ENCODE data around the gene EPHB1.

The EPHB1 gene

DNA sequence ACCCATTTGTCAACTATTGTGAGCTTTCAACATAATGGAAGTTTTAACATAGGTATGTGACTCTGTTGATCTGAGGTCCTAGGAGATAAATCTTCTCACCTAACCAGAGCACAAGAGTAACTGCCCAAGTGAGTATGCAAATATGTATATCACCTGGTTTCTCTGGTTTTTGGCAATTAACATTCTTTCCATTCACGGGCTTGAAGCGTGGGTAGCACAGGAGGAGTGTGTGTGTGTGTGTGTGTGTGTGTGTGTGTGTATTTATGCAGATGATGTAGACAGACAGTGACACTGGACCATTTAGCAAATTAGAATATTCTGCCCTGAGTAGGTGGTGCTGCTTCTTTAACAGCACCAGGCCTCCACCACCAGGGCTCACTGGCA, 15.0 kb downstream of the EPHB1 start:
- DNase-seq: no peak

DNA sequence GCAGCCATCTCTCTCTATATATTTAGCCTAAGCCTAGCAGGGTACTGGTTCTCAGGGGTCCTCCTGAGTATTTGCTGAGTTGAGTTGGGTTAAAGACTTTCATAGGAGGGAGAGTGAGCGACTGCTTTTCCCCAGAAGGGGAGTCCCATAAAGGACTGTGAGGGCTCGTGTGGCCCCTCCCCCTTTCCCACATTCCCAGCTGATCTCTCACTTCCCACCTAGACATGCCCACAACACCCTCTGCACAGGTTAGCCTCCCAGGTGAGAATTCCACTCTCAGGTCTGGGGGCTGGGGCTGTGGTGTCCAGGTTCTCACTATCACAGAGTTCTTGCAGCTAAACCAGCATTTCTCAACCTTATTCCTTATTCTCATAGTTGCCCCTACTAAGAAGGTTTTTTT, 15.8 kb downstream of the EPHB1 start:
- no peak for DNase-seq

DNA sequence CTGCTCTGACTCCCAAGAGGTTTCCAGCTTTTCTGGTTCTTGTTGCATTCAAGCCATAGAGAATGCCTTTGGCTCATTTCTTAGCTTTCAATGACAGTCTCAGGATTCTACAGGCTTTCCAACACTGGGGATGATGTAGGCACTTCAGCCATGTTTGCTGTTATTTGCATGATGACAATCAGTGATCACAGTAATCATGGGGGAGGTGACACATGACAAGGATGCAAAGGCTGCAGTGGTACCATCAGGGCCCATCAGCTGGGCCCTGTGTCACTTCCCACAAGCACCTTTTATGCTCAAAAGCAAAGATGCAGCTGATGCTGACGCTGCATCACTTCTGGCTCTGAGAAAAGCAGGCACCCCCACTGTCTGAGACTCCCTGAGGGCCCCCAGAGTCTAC, 18.6 kb downstream of the EPHB1 start:
- no peak for DNase-seq

DNA sequence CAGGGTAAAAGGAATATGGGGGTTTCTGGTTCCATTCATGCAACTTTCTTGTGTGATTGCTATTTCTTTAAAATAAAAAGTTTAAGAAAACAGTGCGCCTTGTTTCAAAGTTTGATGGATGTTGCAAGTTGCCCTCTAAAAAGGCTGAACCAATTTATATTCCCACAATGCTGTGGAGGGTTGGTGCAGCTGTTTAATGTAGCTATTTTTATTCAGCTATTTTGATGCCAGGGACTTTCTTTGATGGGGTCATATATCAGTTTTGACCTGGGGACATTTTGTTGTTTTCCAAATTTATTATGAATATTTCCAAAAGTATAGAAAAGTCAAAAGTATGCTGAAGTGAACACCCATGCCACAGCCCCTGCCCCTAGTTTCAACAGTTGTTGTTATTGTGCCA, 20.5 kb downstream of the EPHB1 start:
- no peak for DNase-seq

DNA sequence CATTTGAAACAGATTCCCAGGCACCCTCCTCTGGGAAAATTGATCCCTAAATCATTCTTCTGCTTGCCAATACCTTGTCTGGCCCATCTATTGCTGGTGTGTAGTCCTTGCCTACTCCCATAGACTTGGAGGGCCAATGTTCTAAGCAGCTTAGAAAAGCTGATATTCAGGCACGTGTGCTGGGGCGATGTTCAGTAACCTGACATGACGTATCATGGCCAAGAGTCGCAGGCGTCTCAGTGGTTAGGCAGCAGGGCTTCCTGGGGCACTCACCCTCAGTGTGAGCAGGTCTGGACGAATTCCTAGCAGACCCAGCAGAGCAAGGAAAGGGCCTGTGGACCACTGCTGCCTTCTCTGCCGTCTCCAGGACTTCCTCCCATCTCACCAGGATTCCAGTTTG, 21.6 kb downstream of the EPHB1 start:
- DNase-seq: no peak

DNA sequence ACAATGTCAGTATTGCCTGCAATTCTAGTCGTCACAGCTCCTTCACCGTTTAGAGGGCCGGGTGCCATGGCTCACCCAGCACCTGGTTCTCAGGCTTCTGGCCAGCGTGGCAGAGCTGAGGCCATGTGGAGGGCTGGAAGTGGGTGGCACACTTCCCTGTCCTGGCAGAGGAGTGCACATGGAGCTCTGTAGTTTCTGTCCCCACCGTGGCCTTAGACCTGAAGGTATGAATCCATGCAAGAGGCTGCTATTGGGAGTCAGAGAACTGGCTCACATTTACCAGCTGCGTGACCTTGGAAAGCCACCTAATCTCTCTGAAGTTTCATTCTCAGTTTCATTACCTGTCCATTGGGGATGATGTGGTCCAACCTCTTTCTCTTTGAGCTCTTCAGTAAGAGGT, 22.2 kb downstream of the EPHB1 start:
- no peak for DNase-seq

DNA sequence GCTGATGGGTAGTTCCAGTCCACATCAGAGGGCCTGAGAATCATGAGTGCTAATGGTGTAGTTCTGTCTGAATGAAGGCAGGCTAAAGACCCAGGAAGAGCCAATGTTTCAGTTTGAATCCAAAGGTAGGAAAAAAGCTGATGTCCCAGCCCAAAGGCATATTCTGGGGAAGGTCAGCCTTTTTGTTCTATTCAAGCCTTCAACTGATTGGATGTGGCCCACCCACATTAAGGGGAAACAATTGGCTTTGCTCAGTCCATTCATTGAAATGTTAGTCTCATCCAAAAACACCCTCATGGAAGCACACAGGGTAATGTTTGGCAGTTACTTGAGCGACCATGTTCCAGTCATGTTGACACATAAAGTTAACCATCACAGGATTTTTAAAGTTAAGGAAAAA, 25.9 kb downstream of the EPHB1 start:
- no peak for DNase-seq

DNA sequence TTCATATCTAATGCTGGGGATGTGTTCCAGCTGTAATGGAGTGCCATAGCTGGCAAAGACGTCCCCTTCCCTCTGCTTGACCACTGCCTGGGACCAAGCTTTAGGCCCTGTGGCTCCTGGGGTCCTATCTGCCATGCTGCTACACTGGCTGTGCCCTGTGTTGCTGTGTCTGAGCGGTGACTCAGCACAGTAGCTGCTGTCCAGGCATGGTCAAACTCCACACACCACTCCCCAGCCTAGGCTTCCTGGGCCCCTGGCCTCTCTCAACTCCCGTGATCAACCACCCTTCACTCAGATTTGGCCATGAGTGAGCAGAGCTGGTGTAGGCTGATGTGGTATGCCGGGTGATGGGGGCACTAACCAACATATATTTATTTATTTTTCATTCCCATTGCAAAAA, 27.0 kb downstream of the EPHB1 start:
- no peak for DNase-seq

DNA sequence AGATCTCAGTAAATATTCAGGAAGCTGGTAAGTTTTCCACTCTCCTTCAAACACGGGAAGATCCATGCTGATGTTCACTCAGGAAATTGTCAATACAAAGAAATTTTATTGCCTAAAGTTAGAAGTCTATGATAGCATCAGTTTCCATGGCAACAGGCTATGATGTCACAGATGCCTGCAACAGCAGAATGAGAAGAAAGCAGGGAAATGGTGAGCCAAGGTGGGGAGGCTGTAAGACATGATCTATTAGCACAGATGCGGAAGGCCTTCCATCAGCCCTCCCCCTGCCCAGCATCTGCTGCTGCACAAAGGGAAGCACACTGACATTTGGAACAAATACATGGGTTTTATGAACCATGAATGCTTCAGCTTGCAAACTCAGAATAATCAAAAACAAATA, 28.6 kb downstream of the EPHB1 start:
- no peak for DNase-seq

DNA sequence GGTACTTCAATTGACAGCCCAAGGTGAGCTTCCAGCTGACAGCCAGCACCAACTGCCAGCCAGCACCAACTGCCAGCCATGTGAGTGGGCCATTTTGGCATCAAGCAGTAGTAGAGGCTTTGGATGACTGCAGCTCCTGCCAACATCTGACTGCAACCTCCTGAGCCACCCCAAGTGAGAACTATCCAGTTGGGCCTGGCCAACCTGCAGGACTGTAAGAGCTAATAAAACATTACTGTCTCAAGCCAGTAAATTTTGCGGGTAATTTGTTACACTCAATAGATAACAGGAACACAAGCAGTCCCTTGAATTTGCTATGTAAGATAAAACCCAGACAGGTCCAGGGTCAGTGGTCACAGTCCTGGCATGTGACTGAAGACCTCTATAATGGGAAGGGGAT, 29.7 kb downstream of the EPHB1 start:
- DNase-seq: no peak

DNA sequence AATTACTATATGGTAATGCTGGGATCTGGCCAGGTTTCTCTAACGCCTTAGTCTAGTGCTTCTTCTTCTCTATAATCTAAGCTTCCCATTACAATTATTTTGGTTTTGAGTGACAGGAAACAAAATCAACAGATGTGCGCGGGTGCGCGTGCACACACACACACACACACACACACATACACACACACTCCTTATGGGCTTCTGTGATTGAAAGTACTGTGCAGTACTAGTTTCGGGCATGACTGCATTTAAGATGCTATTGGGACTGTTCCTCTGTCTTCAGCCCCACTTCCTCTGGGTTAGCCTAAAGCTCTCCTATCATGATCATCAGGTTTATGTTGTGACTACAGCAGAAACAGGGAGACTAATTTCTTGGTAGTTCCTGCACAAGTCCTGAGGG, 32.2 kb downstream of the EPHB1 start:
- no peak for DNase-seq

DNA sequence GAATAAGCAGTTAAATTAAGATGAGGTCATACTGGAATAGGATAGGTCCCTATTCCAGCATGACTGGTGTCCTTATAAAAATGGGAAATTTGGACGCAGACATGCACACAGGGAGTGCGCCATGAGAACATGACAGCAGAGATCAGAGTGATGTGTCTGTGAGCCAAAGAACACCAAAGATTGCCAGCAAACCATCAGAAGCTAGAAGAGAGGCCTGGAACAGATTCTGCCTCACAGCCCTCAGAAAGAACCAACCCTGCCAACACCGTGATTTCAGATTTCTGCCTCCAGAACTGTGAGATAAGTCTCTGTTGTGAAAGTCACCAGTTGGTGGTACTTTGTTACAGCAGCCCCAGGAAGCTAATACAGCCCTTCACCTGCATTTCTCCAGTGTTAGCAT, 34.7 kb downstream of the EPHB1 start:
- no peak for DNase-seq

DNA sequence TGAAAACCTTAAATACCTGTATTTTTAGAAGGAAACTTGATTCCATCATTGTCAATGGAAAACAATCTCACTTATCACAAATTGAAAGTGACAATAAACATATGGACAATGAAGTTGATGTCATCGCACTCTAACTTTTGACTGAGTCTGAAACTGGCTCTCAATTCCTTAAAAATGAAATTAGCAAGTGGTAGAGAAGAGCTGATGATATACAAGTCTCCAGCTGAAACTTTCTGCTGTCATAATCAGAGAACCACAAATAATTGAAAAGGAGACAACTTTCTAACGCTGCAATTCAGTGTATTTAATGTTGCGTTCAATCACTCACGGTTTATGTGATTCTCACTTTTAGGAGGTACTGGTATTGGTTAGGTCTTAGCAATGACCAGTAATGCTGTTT, 37.5 kb downstream of the EPHB1 start:
- no peak for DNase-seq

DNA sequence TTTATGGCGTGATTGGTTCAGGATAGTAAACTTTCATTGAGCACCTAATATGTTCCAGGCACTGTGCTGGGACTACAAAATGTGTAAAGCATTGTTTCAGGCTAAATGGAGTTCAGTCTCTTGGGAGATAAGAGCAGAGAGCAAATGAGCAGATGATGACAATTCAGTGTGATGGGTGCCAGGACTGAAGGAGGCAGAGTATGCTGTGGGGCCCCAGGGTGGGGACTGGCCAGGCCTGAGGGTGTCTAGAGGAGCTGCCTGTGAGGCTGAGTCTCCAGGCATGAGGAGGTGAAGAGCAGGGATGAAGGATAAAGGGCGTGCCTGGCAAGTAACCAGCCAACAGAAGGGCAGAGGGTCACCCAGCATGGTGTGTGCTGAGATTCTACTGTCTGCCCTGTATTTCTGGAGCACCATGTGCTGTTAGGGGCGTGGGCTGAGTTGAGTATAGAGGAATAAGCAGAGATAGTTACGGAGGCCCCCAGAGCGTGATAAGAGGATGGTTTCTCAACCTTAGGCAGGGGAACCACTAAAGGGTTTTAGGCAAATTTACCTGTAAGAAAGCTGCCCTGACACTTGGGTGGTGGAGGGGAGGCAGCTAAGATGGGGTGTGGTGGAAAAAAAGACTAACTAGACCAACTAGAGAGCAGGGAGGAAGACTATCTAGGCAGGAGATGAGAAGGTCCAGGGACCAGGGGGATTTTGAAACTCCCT, 38.5 kb downstream of the EPHB1 start:
- DNase-seq: no peak

DNA sequence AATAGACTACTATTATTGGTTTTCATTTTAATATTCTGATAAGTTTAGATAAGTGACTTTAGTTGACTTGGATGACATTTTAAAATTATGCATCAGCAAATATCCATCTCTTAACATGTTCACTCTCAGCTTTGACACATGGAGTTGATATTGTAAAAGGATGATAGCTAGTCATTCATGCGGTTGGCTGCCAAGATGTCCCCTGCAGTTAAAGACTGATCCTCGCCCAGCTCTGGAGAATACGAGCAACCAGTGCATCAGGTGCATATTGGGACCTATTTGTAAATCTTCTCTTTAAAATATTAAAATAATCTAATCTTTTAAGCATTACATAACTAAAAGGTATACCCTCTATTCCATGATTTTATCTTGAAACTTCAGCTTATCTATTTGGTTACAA, 41.9 kb downstream of the EPHB1 start:
- no peak for DNase-seq

DNA sequence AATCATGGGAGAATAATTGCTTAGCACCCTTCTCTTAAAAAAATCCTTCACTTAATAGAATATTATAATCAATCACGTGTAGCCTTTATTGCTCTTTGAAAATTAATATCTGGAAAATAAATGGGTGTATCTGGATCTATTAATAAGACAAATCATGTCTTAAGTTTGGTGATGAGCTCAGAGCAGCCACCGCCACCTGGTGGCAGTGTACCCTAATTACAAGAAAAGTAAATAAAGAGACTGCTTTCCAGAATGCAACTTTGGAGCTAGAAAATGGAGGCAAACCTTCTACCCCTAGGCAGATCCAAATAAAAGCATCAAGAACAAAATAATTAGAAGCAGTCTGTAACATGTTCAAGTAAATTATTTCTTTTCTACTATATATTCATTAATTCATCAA, 43.5 kb downstream of the EPHB1 start:
- DNase-seq: no peak

DNA sequence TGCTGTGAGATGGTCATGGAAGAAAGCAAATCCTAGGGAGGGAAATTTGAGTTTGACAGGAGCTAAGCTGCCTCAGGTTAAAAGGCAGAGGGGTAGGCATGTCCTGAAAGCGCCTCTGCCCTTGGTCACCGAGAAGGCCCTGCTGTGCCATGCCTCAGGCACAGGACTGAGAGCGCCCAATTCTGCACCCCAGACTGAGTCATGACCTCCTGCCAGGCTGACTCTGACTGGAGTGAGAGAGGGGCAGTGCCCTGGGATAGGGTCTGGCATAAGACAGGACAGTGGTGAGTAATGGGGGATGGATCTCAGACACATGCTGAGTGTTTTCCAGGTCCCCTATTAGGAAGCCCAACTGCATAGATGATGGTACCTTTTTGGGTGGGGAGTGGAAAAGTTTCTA, 44.4 kb downstream of the EPHB1 start:
- no peak for DNase-seq

DNA sequence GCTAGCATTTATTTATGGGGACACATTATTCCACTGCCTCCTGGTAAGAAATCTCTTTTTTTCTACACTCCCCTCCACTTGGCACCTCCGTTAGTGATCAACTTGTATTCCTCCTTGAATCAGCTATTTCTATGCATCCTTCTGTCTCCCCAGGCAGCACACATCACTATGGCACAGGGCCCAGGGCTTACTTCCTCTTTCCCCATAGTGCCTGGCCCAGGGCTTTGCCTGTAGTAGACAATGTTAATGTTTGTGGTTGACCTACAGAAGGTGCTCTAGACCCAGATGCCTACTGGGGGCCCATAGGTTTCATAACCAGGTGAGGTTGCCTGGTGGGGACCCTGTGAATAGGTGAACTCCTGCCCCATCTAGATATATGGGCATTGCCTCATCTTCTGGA, 44.9 kb downstream of the EPHB1 start:
- DNase-seq: no peak

DNA sequence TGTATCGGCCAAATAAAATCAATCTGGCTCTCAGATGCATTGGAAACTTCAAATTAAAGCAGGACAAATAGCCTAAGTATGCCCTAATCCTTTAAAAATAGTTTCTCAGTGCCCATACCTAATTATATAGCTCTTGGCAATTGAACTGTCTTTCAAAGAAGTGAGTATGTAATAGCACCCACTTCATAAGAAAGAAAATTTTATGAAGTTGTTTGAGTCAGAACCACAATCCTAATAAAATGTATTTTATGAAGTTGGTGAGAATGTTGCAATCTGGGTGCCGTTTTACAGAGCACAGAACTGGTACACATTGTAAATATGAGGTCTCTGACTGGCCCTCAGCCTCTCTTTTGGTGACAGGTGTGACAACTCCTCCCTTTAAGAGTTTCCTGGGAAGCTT, 45.4 kb downstream of the EPHB1 start:
- DNase-seq: no peak

DNA sequence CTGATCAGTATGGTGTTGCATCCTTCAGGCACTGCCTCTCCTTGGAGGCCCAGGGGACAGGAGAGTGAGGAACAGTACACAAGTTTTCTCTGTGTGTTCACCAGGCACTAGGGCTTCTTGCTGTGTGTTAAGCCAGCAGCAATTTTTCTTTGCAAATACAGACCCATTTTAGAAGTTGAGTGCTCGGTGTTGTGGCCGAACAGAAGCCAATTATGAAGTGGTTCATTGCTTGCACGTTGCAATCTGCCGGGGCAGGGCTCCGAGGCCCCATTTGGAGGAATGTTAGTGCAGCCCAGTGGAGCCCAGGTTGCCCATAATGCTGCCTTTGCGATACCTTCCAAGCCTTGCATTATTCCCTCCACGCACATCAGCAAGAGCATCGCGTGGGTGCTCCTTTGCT, 51.0 kb downstream of the EPHB1 start:
- no peak for DNase-seq

DNA sequence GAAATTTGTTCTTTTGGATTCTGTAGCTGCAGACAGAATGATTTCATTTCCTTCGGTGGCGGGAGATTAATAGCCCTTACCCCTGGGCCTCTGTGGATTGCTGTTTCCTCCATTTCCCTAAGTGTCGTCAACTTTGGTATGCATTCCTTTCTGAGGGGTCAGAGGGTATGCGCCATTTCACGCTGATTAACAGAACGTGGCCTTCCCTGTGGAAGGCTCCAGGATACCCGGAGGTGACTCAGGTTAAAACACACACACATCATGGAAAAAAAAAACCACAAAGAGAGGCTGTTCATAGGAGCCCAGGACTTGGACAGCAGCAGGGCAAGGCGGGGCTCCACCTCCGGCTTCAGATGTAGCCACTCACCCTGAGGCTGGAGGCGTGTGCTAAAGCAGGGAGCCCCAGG, 51.9 kb downstream of the EPHB1 start:
- no peak for DNase-seq

DNA sequence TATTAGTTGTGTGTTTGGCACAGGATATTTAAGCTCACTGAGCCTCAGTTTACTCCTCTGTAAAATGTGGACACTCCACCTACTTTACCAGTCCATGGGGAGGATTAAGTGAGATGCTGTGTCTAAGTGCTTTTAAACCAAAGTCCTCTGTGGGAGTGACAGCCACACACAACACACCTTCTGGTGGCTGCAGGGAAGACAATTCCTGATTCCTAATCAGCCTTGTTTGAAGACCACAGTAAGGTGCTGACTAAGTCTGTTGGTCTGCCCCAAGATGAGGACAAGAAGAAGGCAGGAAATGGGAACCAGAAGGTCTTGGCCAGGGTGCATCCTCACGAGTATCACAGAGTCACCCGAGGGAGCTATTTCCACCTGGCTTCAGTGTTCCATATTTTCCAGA, 52.3 kb downstream of the EPHB1 start:
- no peak for DNase-seq

DNA sequence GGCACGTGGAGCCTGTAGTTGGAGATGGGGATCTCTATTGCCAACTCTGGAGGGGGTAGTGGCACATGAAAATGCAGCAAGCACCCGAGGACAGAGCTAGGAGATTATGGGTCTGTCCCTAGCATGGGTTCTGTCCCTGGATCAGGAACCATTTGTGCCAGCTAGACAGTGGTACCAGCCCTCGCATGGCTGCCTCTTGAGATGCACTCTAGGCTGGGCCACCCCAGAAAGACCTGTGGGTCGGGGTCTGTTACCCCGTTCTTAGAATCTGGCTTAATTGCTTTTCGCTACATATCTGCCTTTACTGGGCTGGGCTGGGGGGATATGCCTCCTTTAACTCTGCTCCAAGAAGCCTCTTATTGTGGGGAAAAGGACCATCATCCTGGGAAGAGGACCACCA, 54.5 kb downstream of the EPHB1 start:
- no peak for DNase-seq

DNA sequence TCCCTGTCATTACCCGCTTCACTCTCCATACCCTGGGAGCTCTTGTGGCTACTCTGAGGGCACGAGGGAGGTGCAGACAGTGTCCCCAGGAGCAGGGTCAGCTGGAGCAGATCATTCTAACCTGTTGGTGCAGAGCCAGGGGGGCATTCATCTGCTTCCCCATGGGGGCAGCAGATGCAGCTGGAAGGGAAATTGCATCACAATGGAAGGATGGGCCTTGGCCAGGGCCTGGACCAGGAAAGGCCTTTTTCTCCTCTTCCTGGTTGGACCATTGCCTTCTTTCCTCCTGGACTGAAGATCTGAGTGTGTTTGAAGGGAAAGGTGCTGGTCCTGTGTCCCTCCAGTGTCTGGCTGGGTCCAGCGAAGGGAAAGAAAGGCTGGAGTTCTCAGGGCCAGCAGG, 55.7 kb downstream of the EPHB1 start:
- DNase-seq: no peak

DNA sequence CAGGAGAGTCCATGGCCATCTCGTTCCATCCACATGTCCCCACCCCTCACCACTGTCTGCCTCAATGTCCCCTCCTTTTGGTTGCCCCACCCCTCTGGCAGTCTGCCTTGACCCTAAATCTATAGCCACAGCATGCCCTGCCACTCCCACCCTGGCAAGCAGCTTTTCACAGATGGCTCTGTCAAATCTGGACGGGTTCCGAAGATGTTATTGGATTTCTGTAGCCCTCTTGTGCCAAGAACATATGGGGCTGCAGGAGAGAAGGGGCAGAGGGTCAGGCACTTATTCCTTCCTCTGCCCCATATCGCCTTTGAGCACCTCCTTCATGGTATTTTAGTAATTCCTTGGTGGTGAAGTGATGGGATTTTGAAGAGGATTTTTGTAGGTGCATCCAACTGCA, 57.1 kb downstream of the EPHB1 start:
- no peak for DNase-seq

DNA sequence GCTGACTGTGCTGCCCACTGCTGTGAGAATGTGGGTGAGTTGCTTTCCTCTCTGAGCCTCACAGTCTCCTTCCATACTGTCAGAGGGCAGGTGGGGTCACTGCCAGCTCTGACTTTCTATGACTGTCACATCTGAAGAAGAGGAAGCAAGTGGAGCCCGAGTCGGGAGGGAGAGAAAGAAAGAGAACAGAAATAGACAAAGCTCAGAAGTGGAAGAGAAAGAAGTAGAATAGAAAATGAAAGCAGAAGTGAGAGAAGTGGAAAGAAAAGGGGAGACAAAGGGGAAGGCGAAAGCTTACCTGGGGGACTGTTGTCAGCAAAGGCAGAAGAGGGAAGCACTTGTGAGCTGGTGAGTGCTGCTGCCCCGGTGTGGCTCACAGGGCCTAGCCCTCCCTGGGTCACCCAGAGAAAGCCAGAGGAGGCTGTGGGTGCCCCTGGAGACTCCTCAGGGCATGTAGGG, 57.9 kb downstream of the EPHB1 start:
- no peak for DNase-seq

Data from stimulated activated CD4-positive, alpha-beta T cell treated with anti-CD3 and anti-CD28 coated beads, Interleukin-1b, Interleukin-23, amount 100 ng/mL, for 48 hours (primary cell).